Upper lobe of left lung (tissue), 4 donors: ENCODE data around the gene PIP5K1C.

ENCODE experiments used
- POLR2AphosphoS5 ChIP-seq, 2 donors: sonication (generic); formaldehyde crosslinking; IDR thresholded peaks; one replicate each; pipeline ENCODE4 v1.5.1; 2017; ENCODE audit warnings: antibody characterized with exemption in 2 of 2
- TF ChIP-seq, protein P1 (sequence below), 6 experiments: fragments of 450-650 bp in 4 of 6; fragments of 200-600 bp in 2 of 6; sonication (generic) in 2 of 6; IDR thresholded peaks; one replicate each; pipeline ENCODE4 v1.5.1; 2016 to 2019; ENCODE audit warnings: antibody characterized with exemption in 6 of 6

DNA sequence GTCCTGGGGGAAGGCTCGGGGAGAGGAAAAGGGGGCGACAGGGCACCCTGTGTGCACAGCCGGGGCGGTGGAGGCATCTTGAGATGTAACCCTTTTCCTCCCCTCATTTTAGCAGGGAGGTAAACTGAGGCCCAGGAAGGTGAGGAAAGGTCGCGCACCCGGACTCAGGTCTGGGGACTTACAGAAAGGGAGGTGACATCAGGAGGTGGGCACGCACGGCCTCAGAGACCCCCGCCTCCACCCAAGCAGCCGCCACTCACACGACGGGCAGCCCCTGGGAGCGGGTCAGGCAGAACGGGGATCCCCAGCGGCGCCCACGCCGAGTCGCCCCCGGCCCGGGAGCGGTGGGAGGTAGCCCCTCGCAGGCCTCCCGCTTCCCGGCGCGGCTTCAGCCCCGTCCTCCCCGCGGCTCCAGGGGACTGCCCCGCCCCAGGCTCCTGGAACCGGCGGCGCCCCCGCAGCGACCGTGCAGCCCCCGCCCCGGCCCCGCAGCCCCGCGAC is 477 bp downstream of the PIP5K1C start:
- TF ChIP-seq, protein P1, sequence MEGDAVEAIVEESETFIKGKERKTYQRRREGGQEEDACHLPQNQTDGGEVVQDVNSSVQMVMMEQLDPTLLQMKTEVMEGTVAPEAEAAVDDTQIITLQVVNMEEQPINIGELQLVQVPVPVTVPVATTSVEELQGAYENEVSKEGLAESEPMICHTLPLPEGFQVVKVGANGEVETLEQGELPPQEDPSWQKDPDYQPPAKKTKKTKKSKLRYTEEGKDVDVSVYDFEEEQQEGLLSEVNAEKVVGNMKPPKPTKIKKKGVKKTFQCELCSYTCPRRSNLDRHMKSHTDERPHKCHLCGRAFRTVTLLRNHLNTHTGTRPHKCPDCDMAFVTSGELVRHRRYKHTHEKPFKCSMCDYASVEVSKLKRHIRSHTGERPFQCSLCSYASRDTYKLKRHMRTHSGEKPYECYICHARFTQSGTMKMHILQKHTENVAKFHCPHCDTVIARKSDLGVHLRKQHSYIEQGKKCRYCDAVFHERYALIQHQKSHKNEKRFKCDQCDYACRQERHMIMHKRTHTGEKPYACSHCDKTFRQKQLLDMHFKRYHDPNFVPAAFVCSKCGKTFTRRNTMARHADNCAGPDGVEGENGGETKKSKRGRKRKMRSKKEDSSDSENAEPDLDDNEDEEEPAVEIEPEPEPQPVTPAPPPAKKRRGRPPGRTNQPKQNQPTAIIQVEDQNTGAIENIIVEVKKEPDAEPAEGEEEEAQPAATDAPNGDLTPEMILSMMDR (IDR thresholded peaks at IDR 0.05) = no peak
- TF ChIP-seq POLR2AphosphoS5 (IDR thresholded peaks at IDR 0.05) = no peak
